ENCODE data around the gene EME2.

EME2 gene

GRCh38 chr16:1734123-1734522, 38.5 kb upstream of the EME2 start:
- H3K36me3 ChIP-seq (ENCODE audit: insufficient read depth, low read length): peaks cover 49% of the 10 kb centered on the region
- no peak overlapping the region for H3K9ac ChIP-seq (ENCODE audit: low read depth, low read length)
- ATAC-seq (ENCODE audit: insufficient read depth, low read depth): no peak
- no peak overlapping the region for H3K4me2 ChIP-seq (ENCODE audit: insufficient read depth, low read length)
- H3K4me1 ChIP-seq (ENCODE audit: insufficient read depth, low read length): no peaks in the 10 kb centered on the region
- no peak overlapping the region for H3K27ac ChIP-seq (ENCODE audit: low read length)
- peaks cover 41% of the 10 kb centered on the region for H3K9me3 ChIP-seq (ENCODE audit: insufficient read depth, low read length, severe bottlenecking)
- TF ChIP-seq CTCF (IDR thresholded peaks at IDR 0.05; ENCODE audit: borderline replicate concordance, extremely low read depth, low read length, poor library complexity, severe bottlenecking) (no peak), EZH2 (IDR thresholded peaks at IDR 0.05; ENCODE audit: borderline replicate concordance, low read depth, low read length, severe bottlenecking) (no peak)
- DNase-seq: no peak
- no peaks in the 10 kb centered on the region for H3K27me3 ChIP-seq (ENCODE audit: insufficient read depth, low read length, poor library complexity)
- peaks cover 3% of the 10 kb centered on the region for H4K20me1 ChIP-seq (ENCODE audit: insufficient read depth, low read length)
- no peak overlapping the region for H3K4me3 ChIP-seq (ENCODE audit: low read depth in 1 of 2, low read length in 2 of 2)
- no peak overlapping the region for H2AFZ ChIP-seq (ENCODE audit: low read depth, low read length)
- no peaks in the 10 kb centered on the region for H3K79me2 ChIP-seq (ENCODE audit: insufficient read depth, low read length)

DNA sequence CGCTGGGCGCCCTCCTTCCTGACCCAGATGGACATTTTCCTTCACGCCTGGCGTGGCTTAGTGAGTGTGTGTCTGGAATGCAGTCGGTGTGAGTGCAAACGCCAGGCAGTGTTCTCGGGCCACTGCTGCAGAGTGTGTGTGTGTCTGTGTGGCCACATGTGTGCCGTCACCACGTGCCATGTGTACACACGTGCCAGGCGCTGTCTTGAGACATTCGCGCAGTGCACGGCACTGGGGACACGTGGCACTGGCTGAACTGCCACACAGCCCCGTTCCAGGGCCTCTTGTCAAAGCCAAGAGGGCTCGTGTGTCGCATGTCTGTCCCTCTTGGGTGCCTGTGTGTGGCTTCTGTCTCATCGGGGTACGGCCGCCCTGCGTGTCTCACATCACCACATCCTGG, 37.8 kb upstream of the EME2 start:
- no peak overlapping the region for H3K4me3 ChIP-seq (ENCODE audit: low read depth in 1 of 2, low read length in 2 of 2)
- H3K27ac ChIP-seq (ENCODE audit: low read length): no peak overlapping the region
- TF ChIP-seq CTCF (IDR thresholded peaks at IDR 0.05; ENCODE audit: borderline replicate concordance, extremely low read depth, low read length, poor library complexity, severe bottlenecking) (no peak), EZH2 (IDR thresholded peaks at IDR 0.05; ENCODE audit: borderline replicate concordance, low read depth, low read length, severe bottlenecking) (no peak)
- no peaks in the 10 kb centered on the region; the same call in 1 of the 2 replicates for H3K79me2 ChIP-seq (ENCODE audit: insufficient read depth, low read length)
- H4K20me1 ChIP-seq (ENCODE audit: insufficient read depth, low read length): peaks cover 3% of the 10 kb centered on the region
- no peak; the same call in 2 of the 3 replicates for ATAC-seq (ENCODE audit: insufficient read depth, low read depth)
- H3K36me3 ChIP-seq (ENCODE audit: insufficient read depth, low read length): peaks cover 49% of the 10 kb centered on the region
- no peak overlapping the region for H3K4me2 ChIP-seq (ENCODE audit: insufficient read depth, low read length)
- DNase-seq: no peak
- no peak overlapping the region for H3K9ac ChIP-seq (ENCODE audit: low read depth, low read length)
- peaks cover 47% of the 10 kb centered on the region for H3K9me3 ChIP-seq (ENCODE audit: insufficient read depth, low read length, severe bottlenecking)
- no peaks in the 10 kb centered on the region for H3K4me1 ChIP-seq (ENCODE audit: insufficient read depth, low read length)
- H3K27me3 ChIP-seq (ENCODE audit: insufficient read depth, low read length, poor library complexity): no peaks in the 10 kb centered on the region
- H2AFZ ChIP-seq (ENCODE audit: low read depth, low read length): no peak overlapping the region

DNA sequence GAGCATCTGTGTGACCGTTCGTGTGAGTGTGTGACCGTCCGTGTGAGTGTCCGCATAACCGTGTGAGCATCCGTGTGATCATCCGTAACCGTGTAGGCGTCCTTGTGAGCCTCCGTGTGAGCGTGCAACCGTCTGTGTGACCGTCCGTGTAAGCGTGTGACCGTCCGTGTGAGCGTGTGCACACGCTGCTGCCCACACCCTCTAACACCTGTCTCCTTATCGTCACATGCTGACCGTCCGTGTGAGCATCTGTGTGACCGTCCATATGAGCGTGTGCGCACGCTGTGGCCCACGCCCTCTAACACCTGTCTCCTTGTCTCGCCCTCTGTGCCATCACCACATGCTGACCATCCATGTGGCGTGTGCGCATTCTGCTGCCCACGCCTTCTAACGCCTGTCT, 32.4 kb upstream of the EME2 start:
- peaks cover 15% of the 10 kb centered on the region for H4K20me1 ChIP-seq (ENCODE audit: insufficient read depth, low read length)

More for the DNA sequence above, 32.4 kb upstream of the EME2 start:
- Histone ChIP-seq H2AFZ (ENCODE audit: low read depth, low read length) (no peak overlapping the region), H3K4me3 (ENCODE audit: low read depth in 1 of 2, low read length in 2 of 2) (no peak overlapping the region), H3K9ac (ENCODE audit: low read depth, low read length) (no peak overlapping the region), H3K79me2 (ENCODE audit: insufficient read depth, low read length) (peaks cover 5% of the 10 kb centered on the region; the same call in 1 of the 2 replicates), H3K4me1 (ENCODE audit: insufficient read depth, low read length) (no peaks in the 10 kb centered on the region), H3K9me3 (ENCODE audit: insufficient read depth, low read length, severe bottlenecking) (peaks cover 45% of the 10 kb centered on the region), H3K27ac (ENCODE audit: low read length) (no peak overlapping the region), H3K36me3 (ENCODE audit: insufficient read depth, low read length) (peaks cover 45% of the 10 kb centered on the region), H3K27me3 (ENCODE audit: insufficient read depth, low read length, poor library complexity) (no peaks in the 10 kb centered on the region), H3K4me2 (ENCODE audit: insufficient read depth, low read length) (no peak overlapping the region)
- ATAC-seq (ENCODE audit: insufficient read depth, low read depth) (no peak), DNase-seq (no peak)
- TF ChIP-seq EZH2 (IDR thresholded peaks at IDR 0.05; ENCODE audit: borderline replicate concordance, low read depth, low read length, severe bottlenecking) (no peak), CTCF (IDR thresholded peaks at IDR 0.05; ENCODE audit: borderline replicate concordance, extremely low read depth, low read length, poor library complexity, severe bottlenecking) (no peak)
